ENCODE measurements around the gene EHBP1.

Gene EHBP1

GRCh38 chr2:62822549-62822948, 117.0 kb downstream of the EHBP1 start:
- no peak for DNase-seq (ENCODE audit: low spot score)

GRCh38 chr2:62824388-62824787, 118.9 kb downstream of the EHBP1 start:
- DNase-seq (ENCODE audit: low spot score): no peak

- DNase-seq (ENCODE audit: low spot score): no peak
Measured at GRCh38 chr2:62826141-62826540, 120.6 kb downstream of the EHBP1 start.

- no peak for DNase-seq (ENCODE audit: low spot score)
Measured at GRCh38 chr2:62826953-62827675, 121.6 kb downstream of the EHBP1 start.

- DNase-seq (ENCODE audit: low spot score): no peak
Measured at GRCh38 chr2:62831729-62832128, 126.2 kb downstream of the EHBP1 start.

- peak; percentile 86 for DNase-seq (ENCODE audit: low spot score)
Measured at GRCh38 chr2:62844311-62845090, 139.0 kb downstream of the EHBP1 start.

GRCh38 chr2:62845256-62845655, 139.7 kb downstream of the EHBP1 start:
- peak; percentile 83 for DNase-seq (ENCODE audit: low spot score)

- no peak for DNase-seq (ENCODE audit: low spot score)
Measured at GRCh38 chr2:62852254-62852653, 146.7 kb downstream of the EHBP1 start.

- no peak for DNase-seq (ENCODE audit: low spot score)
Measured at GRCh38 chr2:62854600-62855514, 149.3 kb downstream of the EHBP1 start.

GRCh38 chr2:62856228-62857040, 150.9 kb downstream of the EHBP1 start:
- no peak for DNase-seq (ENCODE audit: low spot score)

- DNase-seq (ENCODE audit: low spot score): no peak
Measured at GRCh38 chr2:62857139-62857931, 151.8 kb downstream of the EHBP1 start.

GRCh38 chr2:62858231-62858832, 152.8 kb downstream of the EHBP1 start:
- DNase-seq (ENCODE audit: low spot score): no peak

- DNase-seq (ENCODE audit: low spot score): no peak
Measured at GRCh38 chr2:62868947-62869346, 163.4 kb downstream of the EHBP1 start.

- DNase-seq (ENCODE audit: low spot score): no peak
Measured at GRCh38 chr2:62870966-62871365, 165.5 kb downstream of the EHBP1 start.

GRCh38 chr2:62871506-62871905, 166.0 kb downstream of the EHBP1 start:
- DNase-seq (ENCODE audit: low spot score): no peak

- no peak for DNase-seq (ENCODE audit: low spot score)
Measured at GRCh38 chr2:62873603-62874002, 168.1 kb downstream of the EHBP1 start.

- no peak for DNase-seq (ENCODE audit: low spot score)
Measured at GRCh38 chr2:62874881-62875383, 169.4 kb downstream of the EHBP1 start.

- DNase-seq (ENCODE audit: low spot score): no peak
Measured at GRCh38 chr2:62881162-62881795, 175.8 kb downstream of the EHBP1 start.

- no peak for DNase-seq (ENCODE audit: low spot score)
Measured at GRCh38 chr2:62883629-62884028, 178.1 kb downstream of the EHBP1 start.

GRCh38 chr2:62884086-62884485, 178.6 kb downstream of the EHBP1 start:
- no peak for DNase-seq (ENCODE audit: low spot score)

All from cerebellar cortex (tissue), 1 donor.